GM19324 (cell line): ENCODE data around the gene SLX4IP.
"Not testable (repeated sequence)": the region's sequence is repeated elsewhere in the genome, so short reads cannot be mapped to it uniquely, and the experiment has no call there.

ENCODE experiments used
- ATAC-seq: cut with Tn5 transposase; IDR thresholded peaks from one replicate; pipeline ENCODE4 v1.9.1; 2021; ENCODE audit warnings: mild to moderate bottlenecking, moderate library complexity; ENCODE audit not compliant: unreplicated experiment, low FRiP score

Gene SLX4IP

GRCh38 chr20:10562899-10563298 is 127.8 kb downstream of the SLX4IP start:
- no peak for ATAC-seq

- ATAC-seq = no peak
Measured at GRCh38 chr20:10563935-10564492, 128.9 kb downstream of the SLX4IP start.

- no peak for ATAC-seq
Measured at GRCh38 chr20:10565191-10565921, 130.3 kb downstream of the SLX4IP start.

- ATAC-seq = no peak
Measured at GRCh38 chr20:10565922-10566897, 131.1 kb downstream of the SLX4IP start.

- no peak for ATAC-seq
Measured at GRCh38 chr20:10568032-10568431, 132.9 kb downstream of the SLX4IP start.

- ATAC-seq = no peak
Measured at GRCh38 chr20:10571313-10571815, 136.3 kb downstream of the SLX4IP start.

GRCh38 chr20:10572853-10573252 is 137.7 kb downstream of the SLX4IP start:
- ATAC-seq = no peak

GRCh38 chr20:10573273-10573950 is 138.3 kb downstream of the SLX4IP start:
- ATAC-seq = no peak

GRCh38 chr20:10573951-10574339 is 138.8 kb downstream of the SLX4IP start:
- ATAC-seq = no peak

GRCh38 chr20:10576411-10577090 is 141.4 kb downstream of the SLX4IP start:
- no peak for ATAC-seq

- ATAC-seq = no peak
Measured at GRCh38 chr20:10577648-10578047, 142.5 kb downstream of the SLX4IP start.

GRCh38 chr20:10578607-10579006 is 143.5 kb downstream of the SLX4IP start:
- ATAC-seq = no peak

GRCh38 chr20:10579942-10580341 is 144.8 kb downstream of the SLX4IP start:
- ATAC-seq = no peak

GRCh38 chr20:10580700-10581099 is 145.6 kb downstream of the SLX4IP start:
- ATAC-seq = no peak

GRCh38 chr20:10581823-10582222 is 146.7 kb downstream of the SLX4IP start:
- ATAC-seq = no peak

- ATAC-seq = no peak
Measured at GRCh38 chr20:10584371-10584770, 149.3 kb downstream of the SLX4IP start.

GRCh38 chr20:10585308-10585707 is 150.2 kb downstream of the SLX4IP start:
- no peak for ATAC-seq

- no peak for ATAC-seq
Measured at GRCh38 chr20:10586296-10586695, 151.2 kb downstream of the SLX4IP start.

GRCh38 chr20:10590446-10590845 is 155.3 kb downstream of the SLX4IP start:
- not testable (repeated sequence) for ATAC-seq
